SJCRH30 (cell line): Measurements from ENCODE around the gene GRM4. TPM values are rescaled to one million over a fixed set of nuclear protein-coding genes. Genes with fewer than 3 reads are reported as not detected.

ENCODE experiments used
- DNase-seq, 2 experiments: peaks; one replicate each; pipeline ENCODE4 v3.0.0-alpha.2; 2015 to 2020
- H3K27ac ChIP-seq: fragments of 250-450 bp; sonication (Bioruptor Pico); 2 replicates; pipeline ENCODE4 v1.5.1; 2020; ENCODE audit warnings: mild to moderate bottlenecking, moderate library complexity
- H3K27me3 ChIP-seq: fragments of 250-450 bp; sonication (Bioruptor Pico); 2 replicates; pipeline ENCODE4 v1.5.1; 2020; ENCODE audit warnings: mild to moderate bottlenecking, moderate library complexity
- H3K36me3 ChIP-seq: fragments of 250-450 bp; sonication (Bioruptor Pico); 2 replicates; pipeline ENCODE4 v1.5.1; 2020; ENCODE audit warnings: mild to moderate bottlenecking, moderate library complexity
- H3K4me1 ChIP-seq: fragments of 250-450 bp; sonication (Bioruptor Pico); 2 replicates; pipeline ENCODE4 v1.5.1; 2020; ENCODE audit warnings: mild to moderate bottlenecking, moderate library complexity
- H3K4me3 ChIP-seq: fragments of 250-450 bp; sonication (Bioruptor Pico); 2 replicates; pipeline ENCODE4 v1.5.1; 2020; ENCODE audit warnings: mild to moderate bottlenecking, moderate library complexity
- H3K9me3 ChIP-seq: fragments of 250-450 bp; sonication (Bioruptor Pico); replicated peaks from 2 replicates; pipeline ENCODE4 v1.5.1; 2020; ENCODE audit warnings: mild to moderate bottlenecking, moderate library complexity
- total RNA-seq: library from RNA; depleted of rRNA; stranded (reverse); fragments of >200 nt; shearing (Covaris generic); gene quantifications from 2 replicates; pipeline ENCODE4 v1.2.3, GENCODE V29; 2014

Gene GRM4
- total RNA-seq, 1 experiment from 2014 or later: 0.06 TPM

- H3K27ac ChIP-seq: no peak overlapping the region
- H3K4me3 ChIP-seq: no peak overlapping the region
- peak in 1 of 2 experiments; percentile 9 for DNase-seq
- H3K27me3 ChIP-seq: peaks cover 25% of the 10 kb centered on the region
- H3K4me1 ChIP-seq: no peaks in the 10 kb centered on the region
- H3K9me3 ChIP-seq: no peaks in the 10 kb centered on the region
- H3K36me3 ChIP-seq: no peaks in the 10 kb centered on the region
These were observed 80.2 kb downstream of the GRM4 start for GRCh38 chr6:34065466-34066217.

- Histone ChIP-seq H3K27me3 (peaks cover 20% of the 10 kb centered on the region), H3K27ac (no peak overlapping the region), H3K4me3 (no peak overlapping the region), H3K4me1 (no peaks in the 10 kb centered on the region), H3K36me3 (no peaks in the 10 kb centered on the region), H3K9me3 (no peaks in the 10 kb centered on the region)
- no peak for DNase-seq
These were observed 81.2 kb downstream of the GRM4 start for GRCh38 chr6:34064675-34065074.

- H3K9me3 ChIP-seq: no peaks in the 10 kb centered on the region
- H3K4me1 ChIP-seq: no peaks in the 10 kb centered on the region
- no peak for DNase-seq
- H3K4me3 ChIP-seq: no peak overlapping the region
- no peak overlapping the region for H3K27ac ChIP-seq
- peaks cover 21% of the 10 kb centered on the region for H3K27me3 ChIP-seq
- H3K36me3 ChIP-seq: no peaks in the 10 kb centered on the region
These were observed 82.2 kb downstream of the GRM4 start for GRCh38 chr6:34063651-34064050.

- no peaks in the 10 kb centered on the region for H3K36me3 ChIP-seq
- no peak overlapping the region for H3K4me3 ChIP-seq
- no peak overlapping the region for H3K27ac ChIP-seq
- peak in 1 of 2 experiments; percentile 10 for DNase-seq
- H3K27me3 ChIP-seq: peaks cover 21% of the 10 kb centered on the region
- no peaks in the 10 kb centered on the region for H3K4me1 ChIP-seq
- no peaks in the 10 kb centered on the region for H3K9me3 ChIP-seq
These were observed 83.1 kb downstream of the GRM4 start for GRCh38 chr6:34062815-34063214.

- H3K27me3 ChIP-seq: peaks cover 26% of the 10 kb centered on the region
- H3K4me1 ChIP-seq: no peaks in the 10 kb centered on the region
- H3K4me3 ChIP-seq: no peak overlapping the region
- no peak for DNase-seq
- no peak overlapping the region for H3K27ac ChIP-seq
- no peaks in the 10 kb centered on the region for H3K9me3 ChIP-seq
- no peaks in the 10 kb centered on the region for H3K36me3 ChIP-seq
These were observed 83.7 kb downstream of the GRM4 start for GRCh38 chr6:34062156-34062555.

GRCh38 chr6:34061348-34061747 lies 84.5 kb downstream of the GRM4 start:
- peaks cover 18% of the 10 kb centered on the region for H3K27me3 ChIP-seq

GRCh38 chr6:34059914-34060313 lies 86.0 kb downstream of the GRM4 start:
- Histone ChIP-seq H3K4me1 (no peaks in the 10 kb centered on the region), H3K36me3 (no peaks in the 10 kb centered on the region), H3K9me3 (no peaks in the 10 kb centered on the region), H3K27me3 (peaks cover 12% of the 10 kb centered on the region), H3K27ac (no peak overlapping the region), H3K4me3 (no peak overlapping the region)
- DNase-seq: no peak

More at GRCh38 chr6:34061348-34061747, 84.5 kb downstream of the GRM4 start:
- Histone ChIP-seq H3K4me3 (no peak overlapping the region), H3K36me3 (no peaks in the 10 kb centered on the region), H3K27ac (no peak overlapping the region), H3K9me3 (no peaks in the 10 kb centered on the region), H3K4me1 (no peaks in the 10 kb centered on the region)
- DNase-seq: no peak

GRCh38 chr6:34059136-34059731 lies 86.7 kb downstream of the GRM4 start:
- no peak for DNase-seq
- Histone ChIP-seq H3K9me3 (no peaks in the 10 kb centered on the region), H3K27me3 (peaks cover 12% of the 10 kb centered on the region), H3K4me3 (no peak overlapping the region), H3K27ac (no peak overlapping the region), H3K4me1 (no peaks in the 10 kb centered on the region), H3K36me3 (no peaks in the 10 kb centered on the region)

- Histone ChIP-seq H3K4me3 (no peak overlapping the region), H3K27me3 (peaks cover 9% of the 10 kb centered on the region), H3K36me3 (no peaks in the 10 kb centered on the region), H3K4me1 (no peaks in the 10 kb centered on the region), H3K9me3 (no peaks in the 10 kb centered on the region), H3K27ac (no peak overlapping the region)
- no peak for DNase-seq
These were observed 88.1 kb downstream of the GRM4 start for GRCh38 chr6:34057790-34058189.

GRCh38 chr6:34057191-34057590 lies 88.7 kb downstream of the GRM4 start:
- Histone ChIP-seq H3K27me3 (peaks cover 9% of the 10 kb centered on the region), H3K27ac (no peak overlapping the region), H3K36me3 (no peaks in the 10 kb centered on the region), H3K4me1 (no peaks in the 10 kb centered on the region), H3K4me3 (no peak overlapping the region), H3K9me3 (no peaks in the 10 kb centered on the region)
- DNase-seq: no peak

- H3K4me1 ChIP-seq: no peaks in the 10 kb centered on the region
- no peak overlapping the region for H3K27ac ChIP-seq
- no peaks in the 10 kb centered on the region for H3K36me3 ChIP-seq
- H3K27me3 ChIP-seq: peaks cover 9% of the 10 kb centered on the region
- peak; percentile 68 to 76 for DNase-seq
- no peaks in the 10 kb centered on the region for H3K9me3 ChIP-seq
- no peak overlapping the region for H3K4me3 ChIP-seq
These were observed 89.4 kb downstream of the GRM4 start for GRCh38 chr6:34056305-34057108.

- H3K9me3 ChIP-seq: no peaks in the 10 kb centered on the region
- no peak overlapping the region for H3K27ac ChIP-seq
- peak; percentile 63 to 78 for DNase-seq
- H3K4me3 ChIP-seq: no peak overlapping the region
- no peaks in the 10 kb centered on the region for H3K4me1 ChIP-seq
- no peaks in the 10 kb centered on the region for H3K36me3 ChIP-seq
- H3K27me3 ChIP-seq: peaks cover 9% of the 10 kb centered on the region
These were observed 90.5 kb downstream of the GRM4 start for GRCh38 chr6:34055223-34055933.

GRCh38 chr6:34053721-34054120 lies 92.2 kb downstream of the GRM4 start:
- Histone ChIP-seq H3K4me1 (no peaks in the 10 kb centered on the region), H3K27ac (no peak overlapping the region), H3K27me3 (peaks cover 5% of the 10 kb centered on the region; the same call in 1 of the 2 replicates), H3K9me3 (no peaks in the 10 kb centered on the region), H3K36me3 (no peaks in the 10 kb centered on the region), H3K4me3 (no peak overlapping the region)
- DNase-seq: no peak

GRCh38 chr6:34052918-34053608 lies 92.8 kb downstream of the GRM4 start:
- peaks cover 5% of the 10 kb centered on the region; the same call in 1 of the 2 replicates for H3K27me3 ChIP-seq
- no peak for DNase-seq

More at GRCh38 chr6:34052918-34053608, 92.8 kb downstream of the GRM4 start:
- no peak overlapping the region for H3K4me3 ChIP-seq
- H3K36me3 ChIP-seq: no peaks in the 10 kb centered on the region
- H3K9me3 ChIP-seq: no peaks in the 10 kb centered on the region
- H3K4me1 ChIP-seq: no peaks in the 10 kb centered on the region
- H3K27ac ChIP-seq: no peak overlapping the region
